CD14-positive monocyte (primary cell): ENCODE data around the gene OR10D3. TPM values are rescaled to one million over a fixed set of nuclear protein-coding genes. Genes with fewer than 3 reads are reported as not detected.

ENCODE experiments used
- DNase-seq, 3 donors: peaks; one replicate each; pipeline ENCODE4 v3.0.0-alpha.2; 2011 to 2022
- H2AFZ ChIP-seq: 2 replicates; pipeline ENCODE4 v1.6.0; 2012; ENCODE audit warnings: mild to moderate bottlenecking, low read depth, low read length, inconsistent platforms; ENCODE audit not compliant: insufficient read depth, poor library complexity, severe bottlenecking
- H3K27ac ChIP-seq, 2 donors: 1 replicate in 1 of 2; 2 replicates in 1 of 2; pipeline ENCODE4 v1.5.1; 2012 to 2013; ENCODE audit warnings: low read length in 2 of 2, control low read depth in 1 of 2, inconsistent platforms in 1 of 2, low read depth in 1 of 2, mild to moderate bottlenecking in 1 of 2
- H3K27me3 ChIP-seq, 2 donors: one replicate each; pipeline versions ENCODE4 v1.6.0 to v1.6.1; 2011 to 2013; ENCODE audit warnings: low read length in 2 of 2; ENCODE audit not compliant: control insufficient read depth in 2 of 2, insufficient read depth in 2 of 2
- H3K36me3 ChIP-seq, 2 donors: replicated peaks in 1 of 2; 1 replicate in 1 of 2; 2 replicates in 1 of 2; pipeline versions ENCODE4 v1.5.1 to v1.6.1; 2012 to 2013; ENCODE audit warnings: low read length in 2 of 2, control low read depth in 1 of 2, inconsistent platforms in 1 of 2, mild to moderate bottlenecking in 1 of 2; ENCODE audit not compliant: insufficient read depth in 2 of 2, control insufficient read depth in 1 of 2
- H3K4me1 ChIP-seq, 2 donors: 1 replicate in 1 of 2; 2 replicates in 1 of 2; pipeline versions ENCODE4 v1.5.1 to v1.6.1; 2012 to 2013; ENCODE audit warnings: low read length in 2 of 2, control low read depth in 1 of 2, inconsistent platforms in 1 of 2, mild to moderate bottlenecking in 1 of 2, moderate library complexity in 1 of 2; ENCODE audit not compliant: insufficient read depth in 2 of 2, control insufficient read depth in 1 of 2
- H3K4me2 ChIP-seq: replicated peaks from 2 replicates; pipeline ENCODE3; 2012; ENCODE audit warnings: low read length, moderate library complexity, mild to moderate bottlenecking; ENCODE audit not compliant: poor library complexity, severe bottlenecking; ENCODE audit errors: extremely low read depth
- H3K4me3 ChIP-seq, 3 experiments: fragments of 200-600 bp in 1 of 3; sonication (generic) in 1 of 3; replicated peaks in 1 of 3; 1 replicate in 2 of 3; 2 replicates in 1 of 3; pipeline ENCODE4 v1.5.1; 2011 to 2013; ENCODE audit warnings: low read length in 3 of 3, mild to moderate bottlenecking in 3 of 3, control low read depth in 2 of 3, low read depth in 2 of 3, inconsistent platforms in 1 of 3, moderate library complexity in 1 of 3
- H3K79me2 ChIP-seq: 2 replicates; pipeline ENCODE4 v1.6.0; 2012; ENCODE audit warnings: mild to moderate bottlenecking, control low read depth, inconsistent platforms, low read length, moderate library complexity; ENCODE audit not compliant: insufficient read depth
- H3K9ac ChIP-seq: 2 replicates; pipeline ENCODE4 v1.6.0; 2017; ENCODE audit warnings: low read length, mild to moderate bottlenecking; ENCODE audit not compliant: insufficient read depth, poor library complexity, severe bottlenecking
- H3K9me3 ChIP-seq, 2 donors: replicated peaks in 1 of 2; 1 replicate in 1 of 2; 2 replicates in 1 of 2; pipeline versions ENCODE4 v1.5.1 to v1.6.1; 2012 to 2013; ENCODE audit warnings: low read length in 2 of 2, control low read depth in 1 of 2; ENCODE audit not compliant: control insufficient read depth in 1 of 2, insufficient read depth in 1 of 2
- H4K20me1 ChIP-seq: 2 replicates; pipeline ENCODE4 v1.6.0; 2012; ENCODE audit warnings: mild to moderate bottlenecking, low read length, control low read depth, moderate library complexity; ENCODE audit not compliant: insufficient read depth
- H3K27ac Mint-ChIP-seq, 7 donors: one replicate each; pipeline ENCODE4 v1.8.0; 2020; ENCODE audit warnings: mild to moderate bottlenecking in 7 of 7, mixed read lengths in 7 of 7, moderate library complexity in 6 of 7, inconsistent platforms in 2 of 7
- H3K27me3 Mint-ChIP-seq, 3 donors: one replicate each; pipeline ENCODE4 v1.8.0; 2021 to 2022; ENCODE audit warnings: low read depth in 3 of 3, mild to moderate bottlenecking in 3 of 3, mixed read lengths in 3 of 3, moderate library complexity in 3 of 3, inconsistent platforms in 1 of 3
- H3K36me3 Mint-ChIP-seq, 2 donors: one replicate each; pipeline ENCODE4 v1.8.0; 2020; ENCODE audit warnings: mixed read lengths in 2 of 2, inconsistent platforms in 1 of 2, mild to moderate bottlenecking in 1 of 2
- H3K4me1 Mint-ChIP-seq: one replicate; pipeline ENCODE4 v1.8.0; 2020; ENCODE audit warnings: mild to moderate bottlenecking, mixed read lengths
- H3K4me3 Mint-ChIP-seq, 2 donors: one replicate each; pipeline ENCODE4 v1.8.0; 2020; ENCODE audit warnings: mild to moderate bottlenecking in 2 of 2, mixed read lengths in 2 of 2, moderate library complexity in 1 of 2
- H3K9me3 Mint-ChIP-seq, 7 donors: one replicate each; pipeline ENCODE4 v1.8.0; 2020 to 2022; ENCODE audit warnings: mixed read lengths in 7 of 7, mild to moderate bottlenecking in 6 of 7, moderate library complexity in 6 of 7, inconsistent platforms in 2 of 7
- CTCF ChIP-seq: fragments of 200-600 bp; IDR thresholded peaks from one replicate; pipeline ENCODE4 v1.8.0; 2022; ENCODE audit warnings: antibody characterized with exemption, mild to moderate bottlenecking
- whole genome bisulfite sequencing: methylation state at CpG from one replicate; pipeline ENCODE4 v1.1.5; 2013; ENCODE audit warnings: missing lambda C conversion rate; ENCODE audit not compliant: insufficient coverage; 5-methylcytosine and 5-hydroxymethylcytosine counted together
- intact Hi-C, 2 donors: fragments of 100-400 bp; cut with micrococcal nuclease; formaldehyde crosslinking; loops; one replicate each; pipeline versions ENCODE4 v1.15.0 to v1.15.1; 2023
- polyA plus RNA-seq, 3 donors: library from polyadenylated mRNA; depleted of rRNA in 1 of 3; unstranded in 2 of 3; stranded (reverse) in 1 of 3; fragments of 300-500 nt in 2 of 3; fragments of >200 nt in 1 of 3; fragmentation: Illumina TruSeq in 2 of 3; gene quantifications; 1 replicate in 2 of 3; 2 replicates in 1 of 3; pipeline ENCODE4 v1.2.3, GENCODE V29; 2012 to 2021

OR10D3 gene
- polyA plus RNA-seq, 3 donors, result not detected

GRCh38 chr11:124225471-124225870, 42.3 kb downstream of the OR10D3 start:
- WGBS, result no CpG with 5 or more reads among the region's 1 CpG

GRCh38 chr11:124233376-124233775, 50.2 kb downstream of the OR10D3 start:
- intact Hi-C loops, result no loop called here
- Histone ChIP-seq H3K4me2 (no peak overlapping the region), H3K27ac (no peak overlapping the region), H3K9me3 (no peaks in the 10 kb centered on the region), H2AFZ (no peak overlapping the region), H4K20me1 (no peaks in the 10 kb centered on the region), H3K9ac (no peak overlapping the region), H3K4me1 (no peaks in the 10 kb centered on the region), H3K27me3 (no peaks in the 10 kb centered on the region), H3K36me3 (no peaks in the 10 kb centered on the region), H3K4me3 (no peak overlapping the region), H3K79me2 (no peaks in the 10 kb centered on the region)
- Mint-ChIP-seq H3K9me3 (peaks cover 0 to 3% (median 3%) of the 10 kb centered on the region in 7 donors), H3K27me3 (peaks cover 0 to 2% (median 0%) of the 10 kb centered on the region in 3 donors), H3K27ac (no peak overlapping the region), H3K36me3 (no peaks in the 10 kb centered on the region), H3K4me1 (peaks cover 2% of the 10 kb centered on the region), H3K4me3 (no peak overlapping the region)
- WGBS, result no CpG with 5 or more reads among the region's 1 CpG
- TF ChIP-seq CTCF, result no peak
- DNase-seq, result no peak

More at GRCh38 chr11:124225471-124225870, 42.3 kb downstream of the OR10D3 start:
- peaks cover 0 to 4% (median 0%) of the 10 kb centered on the region in 7 donors for H3K9me3 Mint-ChIP-seq
- peaks cover 0 to 2% (median 0%) of the 10 kb centered on the region in 3 donors for H3K27me3 Mint-ChIP-seq
- no peak for DNase-seq
- H2AFZ ChIP-seq, result no peak overlapping the region
- peak overlapping the region; percentile 84 to 98 (median 94) for H3K27ac Mint-ChIP-seq
- H3K4me2 ChIP-seq, result no peak overlapping the region
- no peaks in the 10 kb centered on the region for H3K27me3 ChIP-seq
- peaks cover 4 to 10% of the 10 kb centered on the region in 2 donors for H3K4me1 ChIP-seq
- peak overlapping the region in 1 of 2 donors; percentile 84 for H3K27ac ChIP-seq
- no peaks in the 10 kb centered on the region for H3K9me3 ChIP-seq
- H3K4me1 Mint-ChIP-seq, result peaks cover 13% of the 10 kb centered on the region
- no peak for TF ChIP-seq CTCF
- H3K9ac ChIP-seq, result no peak overlapping the region
- no peaks in the 10 kb centered on the region for H3K36me3 Mint-ChIP-seq
- H3K4me3 ChIP-seq, result no peak overlapping the region
- H3K79me2 ChIP-seq, result no peaks in the 10 kb centered on the region
- H4K20me1 ChIP-seq, result no peaks in the 10 kb centered on the region
- no peak overlapping the region for H3K4me3 Mint-ChIP-seq
- intact Hi-C loops, result no loop called here
- no peaks in the 10 kb centered on the region for H3K36me3 ChIP-seq

Other genes starting within 250 kb of the OR10D3 start
- gene OR4D5, start 243.7 kb upstream of the OR10D3 start, polyA plus RNA-seq, result not detected
- gene OR6T1, start 239.5 kb upstream of the OR10D3 start, polyA plus RNA-seq, result not detected
- not detected for gene OR10S1, start 205.6 kb upstream of the OR10D3 start, polyA plus RNA-seq
- not detected for gene OR10G6, start 188.2 kb upstream of the OR10D3 start, polyA plus RNA-seq
- gene OR10G4, start 170.3 kb upstream of the OR10D3 start, polyA plus RNA-seq, result not detected
- gene OR10G9, start 160.3 kb upstream of the OR10D3 start, polyA plus RNA-seq, result not detected
- not detected for gene OR10G8, start 156.5 kb upstream of the OR10D3 start, polyA plus RNA-seq
- not detected for gene OR10G7, start 142.0 kb upstream of the OR10D3 start, polyA plus RNA-seq
- 10 to 100 TPM in 1 of 3 donors, 1 to 10 TPM in 2; 7.6 to 11.2 (median 8.8) TPM for gene VWA5A, start 67.9 kb upstream of the OR10D3 start, polyA plus RNA-seq
- not detected for gene OR8G1, start 57.8 kb downstream of the OR10D3 start, polyA plus RNA-seq
- not detected for gene OR8G5, start 73.0 kb downstream of the OR10D3 start, polyA plus RNA-seq
- not detected for gene OR8D1, start 130.6 kb downstream of the OR10D3 start, polyA plus RNA-seq
- not detected for gene OR8D2, start 136.9 kb downstream of the OR10D3 start, polyA plus RNA-seq
- not detected for gene OR8B2, start 201.2 kb downstream of the OR10D3 start, polyA plus RNA-seq
- not detected for gene OR8B3, start 215.7 kb downstream of the OR10D3 start, polyA plus RNA-seq
- not detected for gene OR8B4, start 241.5 kb downstream of the OR10D3 start, polyA plus RNA-seq